HepG2 (cell line): ENCODE measurements around the gene VPREB3. TPM values are rescaled to one million over a fixed set of nuclear protein-coding genes. Genes with fewer than 3 reads are reported as not detected.

Experiments used
- DR1 ChIP-seq: sonication (generic); formaldehyde crosslinking; IDR thresholded peaks from 2 replicates; pipeline ENCODE4 v1.8.0; 2021; ENCODE audit warnings: mild to moderate bottlenecking, missing genetic modification reagents, inconsistent platforms
- HIVEP1 ChIP-seq: sonication (generic); formaldehyde crosslinking; IDR thresholded peaks from 2 replicates; pipeline ENCODE4 v1.4.0; 2020; ENCODE audit warnings: mild to moderate bottlenecking, missing genetic modification reagents
- MYC ChIP-seq: sonication (generic); formaldehyde crosslinking; IDR thresholded peaks from 2 replicates; pipeline ENCODE4 v1.9.0; 2021; ENCODE audit warnings: missing genetic modification reagents, borderline replicate concordance
- POLR2AphosphoS5 ChIP-seq: IDR thresholded peaks from 2 replicates; pipeline ENCODE4 v1.6.1; 2012; ENCODE audit warnings: low read depth, low read length
- SKI ChIP-seq: fragments of 450-650 bp; IDR thresholded peaks from one replicate; pipeline ENCODE4 v1.6.1; 2018; ENCODE audit warnings: mild to moderate bottlenecking; ENCODE audit not compliant: partially characterized antibody
- TCF12 ChIP-seq, 2 experiments: fragments of 450-650 bp in 1 of 2; sonication (generic) in 1 of 2; formaldehyde crosslinking in 1 of 2; IDR thresholded peaks; 2 replicates each; pipeline versions ENCODE4 v1.6.1 to v1.8.0; 2017 to 2022; ENCODE audit warnings: antibody characterized with exemption in 1 of 2, mild to moderate bottlenecking in 1 of 2, missing genetic modification reagents in 1 of 2, moderate library complexity in 1 of 2
- YY1 ChIP-seq: IDR thresholded peaks from 2 replicates; pipeline ENCODE4 v1.6.1; 2011; ENCODE audit warnings: low read length, low read depth, moderate library complexity, mild to moderate bottlenecking; ENCODE audit not compliant: insufficient read depth, insufficient replicate concordance
- ZNF235 ChIP-seq: sonication (generic); formaldehyde crosslinking; IDR thresholded peaks from 2 replicates; pipeline ENCODE4 v1.8.1; 2023; ENCODE audit warnings: mild to moderate bottlenecking, missing genetic modification reagents, borderline replicate concordance
- ZNF441 ChIP-seq: sonication (generic); formaldehyde crosslinking; IDR thresholded peaks from 2 replicates; pipeline ENCODE4 v1.7.0; 2021; ENCODE audit warnings: missing genetic modification reagents, borderline replicate concordance
- ZNF567 ChIP-seq: sonication (generic); formaldehyde crosslinking; IDR thresholded peaks from 2 replicates; pipeline ENCODE4 v1.8.1; 2023; ENCODE audit warnings: mild to moderate bottlenecking, missing genetic modification reagents, borderline replicate concordance
- ZNF766 ChIP-seq: sonication (generic); formaldehyde crosslinking; IDR thresholded peaks from 2 replicates; pipeline ENCODE4 v1.5.0; 2020; ENCODE audit warnings: missing genetic modification reagents, borderline replicate concordance
- ZSCAN12 ChIP-seq: sonication (generic); formaldehyde crosslinking; IDR thresholded peaks from 2 replicates; pipeline ENCODE4 v1.9.0; 2021; ENCODE audit warnings: mild to moderate bottlenecking, missing genetic modification reagents
- polyA plus RNA-seq, 8 experiments: library from polyadenylated mRNA; depleted of rRNA in 3 of 8; stranded (reverse) in 7 of 8; unstranded in 1 of 8; fragments of >200 nt; fragmentation: Illumina TruSeq in 4 of 8; extraction: Trizol in 4 of 8; gene quantifications; 2 replicates each; pipeline versions ENCODE4 v1.2.1 to v1.2.3, GENCODE V29; 2011 to 2016; ENCODE audit warnings: low read depth in 4 of 8, missing spikeins in 1 of 8, mixed read lengths in 1 of 8; ENCODE audit not compliant: insufficient read depth in 1 of 8
- total RNA-seq, 5 experiments: library from RNA; depleted of rRNA; stranded (reverse); fragments of >200 nt; fragmentation: Illumina TruSeq; extraction: Trizol; gene quantifications; 2 replicates each; pipeline ENCODE4 v1.2.3, GENCODE V29; 2016; ENCODE audit warnings: low read depth in 1 of 5
- TF ChIP-seq, protein P1 (sequence below): sonication (generic); formaldehyde crosslinking; IDR thresholded peaks from 2 replicates; pipeline ENCODE4 v1.4.0; 2020; ENCODE audit warnings: missing genetic modification reagents
- TF ChIP-seq, protein P2 (sequence below): IDR thresholded peaks from 2 replicates; pipeline ENCODE4 v1.6.1; 2016; ENCODE audit warnings: mild to moderate bottlenecking, missing biosample characterization, missing genetic modification reagents
- TF ChIP-seq, protein P3 (sequence below): sonication (generic); formaldehyde crosslinking; IDR thresholded peaks from 2 replicates; pipeline ENCODE4 v1.5.0; 2020; ENCODE audit warnings: missing genetic modification reagents
- TF ChIP-seq, protein P4 (sequence below): IDR thresholded peaks from 2 replicates; pipeline ENCODE4 v1.6.1; 2016; ENCODE audit warnings: low read depth
- TF ChIP-seq, protein P5 (sequence below): sonication (generic); formaldehyde crosslinking; IDR thresholded peaks from 2 replicates; pipeline ENCODE4 v1.8.0; 2022; ENCODE audit warnings: low read depth, missing genetic modification reagents
- TF ChIP-seq, protein P6 (sequence below): sonication (generic); formaldehyde crosslinking; IDR thresholded peaks from 2 replicates; pipeline ENCODE4 v1.4.0; 2020; ENCODE audit warnings: mild to moderate bottlenecking, missing genetic modification reagents

Gene VPREB3
- total and polyA plus RNA-seq, 2 of the 13 experiments (the other 11 are each of a cell fraction or from before 2014, with no cell fraction given) = 0.22 TPM; not detected in 1

DNA sequence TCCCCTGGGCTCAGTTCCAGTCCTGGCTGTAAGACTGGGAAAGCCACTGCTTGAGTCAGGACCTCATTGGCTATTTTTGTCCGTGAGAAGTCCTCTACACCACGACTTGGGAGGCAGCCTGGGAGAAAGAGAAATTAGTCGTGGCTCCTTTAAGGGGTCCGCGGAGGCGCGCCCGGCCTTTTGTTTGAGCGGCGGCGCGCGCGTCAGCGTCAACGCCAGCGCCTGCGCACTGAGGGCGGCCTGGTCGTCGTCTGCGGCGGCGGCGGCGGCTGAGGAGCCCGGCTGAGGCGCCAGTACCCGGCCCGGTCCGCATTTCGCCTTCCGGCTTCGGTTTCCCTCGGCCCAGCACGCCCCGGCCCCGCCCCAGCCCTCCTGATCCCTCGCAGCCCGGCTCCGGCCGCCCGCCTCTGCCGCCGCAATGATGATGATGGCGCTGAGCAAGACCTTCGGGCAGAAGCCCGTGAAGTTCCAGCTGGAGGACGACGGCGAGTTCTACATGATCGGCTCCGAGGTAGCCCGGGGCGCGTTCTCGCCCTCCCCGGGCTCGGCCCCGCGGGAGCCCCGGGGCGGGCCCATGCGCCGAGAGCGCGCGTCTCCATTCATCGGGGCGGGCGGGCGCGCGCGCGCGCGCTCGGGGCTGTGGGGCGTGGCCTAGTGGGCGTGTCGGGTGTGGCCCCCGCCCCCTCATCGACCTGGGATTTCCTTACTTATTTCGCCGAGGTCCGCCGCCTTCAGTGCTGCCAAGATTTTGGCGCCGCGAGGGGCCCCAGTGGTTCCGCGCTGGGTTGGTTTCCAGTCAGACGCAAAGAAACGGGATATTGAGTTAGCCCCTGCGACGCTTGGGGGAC is 32.8 kb upstream of the VPREB3 start, which contains the start of gene SMARCB1 (continued):
- peak; percentile 24; the same call in 1 of the 2 replicates for TF ChIP-seq ZNF567 (CRISPR knock-in tag)
- TF ChIP-seq, protein P1, sequence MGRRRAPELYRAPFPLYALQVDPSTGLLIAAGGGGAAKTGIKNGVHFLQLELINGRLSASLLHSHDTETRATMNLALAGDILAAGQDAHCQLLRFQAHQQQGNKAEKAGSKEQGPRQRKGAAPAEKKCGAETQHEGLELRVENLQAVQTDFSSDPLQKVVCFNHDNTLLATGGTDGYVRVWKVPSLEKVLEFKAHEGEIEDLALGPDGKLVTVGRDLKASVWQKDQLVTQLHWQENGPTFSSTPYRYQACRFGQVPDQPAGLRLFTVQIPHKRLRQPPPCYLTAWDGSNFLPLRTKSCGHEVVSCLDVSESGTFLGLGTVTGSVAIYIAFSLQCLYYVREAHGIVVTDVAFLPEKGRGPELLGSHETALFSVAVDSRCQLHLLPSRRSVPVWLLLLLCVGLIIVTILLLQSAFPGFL (CRISPR knock-in tag) = no peak
- no peak for TF ChIP-seq TCF12 (IDR thresholded peaks at IDR 0.05)
- peak; percentile 69; the same call in 1 of the 2 replicates for TF ChIP-seq TCF12 (CRISPR knock-in tag; IDR thresholded peaks at IDR 0.05)
- TF ChIP-seq, protein P2, sequence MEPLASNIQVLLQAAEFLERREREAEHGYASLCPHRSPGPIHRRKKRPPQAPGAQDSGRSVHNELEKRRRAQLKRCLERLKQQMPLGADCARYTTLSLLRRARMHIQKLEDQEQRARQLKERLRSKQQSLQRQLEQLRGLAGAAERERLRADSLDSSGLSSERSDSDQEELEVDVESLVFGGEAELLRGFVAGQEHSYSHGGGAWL (CRISPR knock-in tag) = 0 out of 2 replicates have a peak, but pooled peaks have one; percentile 34
- 0 out of 2 replicates have a peak, but pooled peaks have one; percentile 38 for TF ChIP-seq ZSCAN12 (CRISPR knock-in tag)
- TF ChIP-seq, protein P3, sequence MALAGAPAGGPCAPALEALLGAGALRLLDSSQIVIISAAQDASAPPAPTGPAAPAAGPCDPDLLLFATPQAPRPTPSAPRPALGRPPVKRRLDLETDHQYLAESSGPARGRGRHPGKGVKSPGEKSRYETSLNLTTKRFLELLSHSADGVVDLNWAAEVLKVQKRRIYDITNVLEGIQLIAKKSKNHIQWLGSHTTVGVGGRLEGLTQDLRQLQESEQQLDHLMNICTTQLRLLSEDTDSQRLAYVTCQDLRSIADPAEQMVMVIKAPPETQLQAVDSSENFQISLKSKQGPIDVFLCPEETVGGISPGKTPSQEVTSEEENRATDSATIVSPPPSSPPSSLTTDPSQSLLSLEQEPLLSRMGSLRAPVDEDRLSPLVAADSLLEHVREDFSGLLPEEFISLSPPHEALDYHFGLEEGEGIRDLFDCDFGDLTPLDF (CRISPR knock-in tag) = 0 out of 2 replicates have a peak, but pooled peaks have one; percentile 9
- TF ChIP-seq HIVEP1 (CRISPR knock-in tag) = peak; percentile 82
- TF ChIP-seq YY1 = peak; percentile 68
- TF ChIP-seq, protein P4, sequence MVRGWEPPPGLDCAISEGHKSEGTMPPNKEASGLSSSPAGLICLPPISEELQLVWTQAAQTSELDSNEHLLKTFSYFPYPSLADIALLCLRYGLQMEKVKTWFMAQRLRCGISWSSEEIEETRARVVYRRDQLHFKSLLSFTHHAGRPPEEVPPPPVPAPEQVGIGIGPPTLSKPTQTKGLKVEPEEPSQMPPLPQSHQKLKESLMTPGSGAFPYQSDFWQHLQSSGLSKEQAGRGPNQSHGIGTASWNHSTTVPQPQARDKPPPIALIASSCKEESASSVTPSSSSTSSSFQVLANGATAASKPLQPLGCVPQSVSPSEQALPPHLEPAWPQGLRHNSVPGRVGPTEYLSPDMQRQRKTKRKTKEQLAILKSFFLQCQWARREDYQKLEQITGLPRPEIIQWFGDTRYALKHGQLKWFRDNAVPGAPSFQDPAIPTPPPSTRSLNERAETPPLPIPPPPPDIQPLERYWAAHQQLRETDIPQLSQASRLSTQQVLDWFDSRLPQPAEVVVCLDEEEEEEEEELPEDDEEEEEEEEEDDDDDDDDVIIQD = no peak
- peak; percentile 57; the same call in 1 of the 2 replicates for TF ChIP-seq ZNF441 (CRISPR knock-in tag)
- TF ChIP-seq DR1 (CRISPR knock-in tag) = no peak; the same call in 1 of the 2 replicates
- TF ChIP-seq, protein P5, sequence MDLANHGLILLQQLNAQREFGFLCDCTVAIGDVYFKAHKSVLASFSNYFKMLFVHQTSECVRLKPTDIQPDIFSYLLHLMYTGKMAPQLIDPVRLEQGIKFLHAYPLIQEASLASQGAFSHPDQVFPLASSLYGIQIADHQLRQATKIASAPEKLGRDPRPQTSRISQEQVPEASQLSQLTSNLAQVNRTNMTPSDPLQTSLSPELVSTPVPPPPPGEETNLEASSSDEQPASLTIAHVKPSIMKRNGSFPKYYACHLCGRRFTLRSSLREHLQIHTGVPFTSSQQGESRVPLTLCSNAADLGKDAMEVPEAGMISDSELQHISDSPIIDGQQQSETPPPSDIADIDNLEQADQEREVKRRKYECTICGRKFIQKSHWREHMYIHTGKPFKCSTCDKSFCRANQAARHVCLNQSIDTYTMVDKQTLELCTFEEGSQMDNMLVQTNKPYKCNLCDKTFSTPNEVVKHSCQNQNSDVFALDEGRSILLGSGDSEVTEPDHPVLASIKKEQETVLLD (CRISPR knock-in tag) = 0 out of 2 replicates have a peak, but pooled peaks have one; percentile 9
- peak; percentile 25; the same call in 1 of the 2 replicates for TF ChIP-seq MYC (CRISPR knock-in tag)
- TF ChIP-seq SKI = peak; percentile 15
- TF ChIP-seq ZNF766 (CRISPR knock-in tag) = peak; percentile 38; the same call in 1 of the 2 replicates
- no peak for TF ChIP-seq POLR2AphosphoS5
- TF ChIP-seq, protein P6, sequence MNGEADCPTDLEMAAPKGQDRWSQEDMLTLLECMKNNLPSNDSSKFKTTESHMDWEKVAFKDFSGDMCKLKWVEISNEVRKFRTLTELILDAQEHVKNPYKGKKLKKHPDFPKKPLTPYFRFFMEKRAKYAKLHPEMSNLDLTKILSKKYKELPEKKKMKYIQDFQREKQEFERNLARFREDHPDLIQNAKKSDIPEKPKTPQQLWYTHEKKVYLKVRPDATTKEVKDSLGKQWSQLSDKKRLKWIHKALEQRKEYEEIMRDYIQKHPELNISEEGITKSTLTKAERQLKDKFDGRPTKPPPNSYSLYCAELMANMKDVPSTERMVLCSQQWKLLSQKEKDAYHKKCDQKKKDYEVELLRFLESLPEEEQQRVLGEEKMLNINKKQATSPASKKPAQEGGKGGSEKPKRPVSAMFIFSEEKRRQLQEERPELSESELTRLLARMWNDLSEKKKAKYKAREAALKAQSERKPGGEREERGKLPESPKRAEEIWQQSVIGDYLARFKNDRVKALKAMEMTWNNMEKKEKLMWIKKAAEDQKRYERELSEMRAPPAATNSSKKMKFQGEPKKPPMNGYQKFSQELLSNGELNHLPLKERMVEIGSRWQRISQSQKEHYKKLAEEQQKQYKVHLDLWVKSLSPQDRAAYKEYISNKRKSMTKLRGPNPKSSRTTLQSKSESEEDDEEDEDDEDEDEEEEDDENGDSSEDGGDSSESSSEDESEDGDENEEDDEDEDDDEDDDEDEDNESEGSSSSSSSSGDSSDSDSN = peak; percentile 31; the same call in 1 of the 2 replicates
- TF ChIP-seq ZNF235 (CRISPR knock-in tag) = 0 out of 2 replicates have a peak, but pooled peaks have one; percentile 66
